Stimulated activated CD4-positive, alpha-beta T cell treated with anti-CD3 and anti-CD28 coated beads, Interleukin-1b, Interleukin-23, amount 100 ng/mL, for 48 hours (primary cell): Measurements from ENCODE around the gene RABGAP1L.
"Not testable (repeated sequence)": the region's sequence is repeated elsewhere in the genome, so short reads cannot be mapped to it uniquely, and the experiment has no call there.

Experiments used
- DNase-seq: peaks from one replicate; pipeline ENCODE4 v3.0.0-alpha.2; 2020

RABGAP1L gene

GRCh38 chr1:174156437-174156836 lies 2.9 kb upstream of the RABGAP1L start:
- DNase-seq, result no peak

GRCh38 chr1:174157157-174157806 lies 2.0 kb upstream of the RABGAP1L start:
- DNase-seq, result peak; percentile 56

GRCh38 chr1:174158767-174159251 lies 511 bp upstream of the RABGAP1L start:
- DNase-seq, result no peak

GRCh38 chr1:174160109-174160473 lies 771 bp downstream of the RABGAP1L start:
- DNase-seq, result peak; percentile 16

GRCh38 chr1:174160603-174161002 lies 1.3 kb downstream of the RABGAP1L start:
- no peak for DNase-seq

- DNase-seq, result no peak
These were observed 2.5 kb downstream of the RABGAP1L start for GRCh38 chr1:174161813-174162212.

GRCh38 chr1:174164826-174165225 lies 5.5 kb downstream of the RABGAP1L start:
- DNase-seq, result no peak

GRCh38 chr1:174165471-174166137 lies 6.3 kb downstream of the RABGAP1L start:
- no peak for DNase-seq

- DNase-seq, result no peak
These were observed 7.4 kb downstream of the RABGAP1L start for GRCh38 chr1:174166530-174167264.

GRCh38 chr1:174167265-174167803 lies 8.0 kb downstream of the RABGAP1L start:
- DNase-seq, result no peak

- no peak for DNase-seq
These were observed 10.0 kb downstream of the RABGAP1L start for GRCh38 chr1:174169342-174169741.

GRCh38 chr1:174171073-174171472 lies 11.8 kb downstream of the RABGAP1L start:
- no peak for DNase-seq

GRCh38 chr1:174174461-174175329 lies 15.4 kb downstream of the RABGAP1L start:
- peak; percentile 40 for DNase-seq

- DNase-seq, result not testable (repeated sequence)
These were observed 19.1 kb downstream of the RABGAP1L start for GRCh38 chr1:174178459-174178858.

- no peak for DNase-seq
These were observed 30.2 kb downstream of the RABGAP1L start for GRCh38 chr1:174189428-174190062.

- no peak for DNase-seq
These were observed 31.4 kb downstream of the RABGAP1L start for GRCh38 chr1:174190691-174191199.

GRCh38 chr1:174191349-174191862 lies 32.1 kb downstream of the RABGAP1L start:
- no peak for DNase-seq

- no peak for DNase-seq
These were observed 35.1 kb downstream of the RABGAP1L start for GRCh38 chr1:174194461-174194860.

GRCh38 chr1:174197088-174197487 lies 37.8 kb downstream of the RABGAP1L start:
- DNase-seq, result no peak

- DNase-seq, result no peak
These were observed 38.2 kb downstream of the RABGAP1L start for GRCh38 chr1:174197547-174197946.

GRCh38 chr1:174198202-174198601 lies 38.9 kb downstream of the RABGAP1L start:
- DNase-seq, result no peak

GRCh38 chr1:174200746-174201145 lies 41.4 kb downstream of the RABGAP1L start:
- no peak for DNase-seq
